ENCODE measurements around the gene PKM.

Gene PKM

DNA sequence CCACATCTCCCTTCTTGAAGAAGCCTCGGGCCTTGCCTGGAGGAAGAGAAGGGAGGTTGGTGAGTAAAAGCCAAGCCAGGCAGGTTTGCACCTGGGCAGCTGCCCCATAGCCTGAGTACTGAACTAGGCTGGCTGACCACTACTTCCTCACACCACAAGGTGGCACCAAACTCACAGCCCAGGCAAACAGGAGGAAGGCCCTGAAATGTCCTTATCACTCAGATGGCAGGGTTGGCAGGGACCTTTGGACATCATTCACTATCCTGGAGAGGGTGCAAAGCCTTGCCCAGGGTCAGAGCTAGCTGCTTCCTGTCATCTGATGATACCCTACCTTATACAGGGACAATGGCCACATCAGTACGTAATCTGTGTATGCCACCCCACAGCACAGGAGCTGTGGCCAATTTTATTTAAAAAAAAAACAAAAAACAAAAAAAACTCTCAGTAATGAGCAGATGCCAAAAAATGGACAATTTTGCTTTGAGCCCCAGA lies 31.2 kb downstream of the PKM start:
- peak; percentile 63 to 68 for DNase-seq

DNA sequence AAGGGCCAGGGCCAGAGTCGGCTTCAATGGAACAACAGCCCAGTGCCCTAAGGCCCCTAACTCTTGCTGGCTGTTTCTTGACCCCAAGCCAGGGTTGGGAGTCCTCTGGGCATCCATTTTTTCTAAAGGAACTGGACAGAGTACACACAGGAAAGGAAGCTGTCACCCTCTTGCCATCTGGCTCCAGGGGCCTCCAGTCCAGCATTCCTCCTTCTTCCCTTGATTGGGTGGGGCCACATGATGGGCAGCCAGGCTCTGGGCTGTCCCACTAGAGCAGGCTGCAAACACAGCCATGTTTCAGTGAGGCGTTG lies 31.8 kb downstream of the PKM start:
- DNase-seq: no peak

DNA sequence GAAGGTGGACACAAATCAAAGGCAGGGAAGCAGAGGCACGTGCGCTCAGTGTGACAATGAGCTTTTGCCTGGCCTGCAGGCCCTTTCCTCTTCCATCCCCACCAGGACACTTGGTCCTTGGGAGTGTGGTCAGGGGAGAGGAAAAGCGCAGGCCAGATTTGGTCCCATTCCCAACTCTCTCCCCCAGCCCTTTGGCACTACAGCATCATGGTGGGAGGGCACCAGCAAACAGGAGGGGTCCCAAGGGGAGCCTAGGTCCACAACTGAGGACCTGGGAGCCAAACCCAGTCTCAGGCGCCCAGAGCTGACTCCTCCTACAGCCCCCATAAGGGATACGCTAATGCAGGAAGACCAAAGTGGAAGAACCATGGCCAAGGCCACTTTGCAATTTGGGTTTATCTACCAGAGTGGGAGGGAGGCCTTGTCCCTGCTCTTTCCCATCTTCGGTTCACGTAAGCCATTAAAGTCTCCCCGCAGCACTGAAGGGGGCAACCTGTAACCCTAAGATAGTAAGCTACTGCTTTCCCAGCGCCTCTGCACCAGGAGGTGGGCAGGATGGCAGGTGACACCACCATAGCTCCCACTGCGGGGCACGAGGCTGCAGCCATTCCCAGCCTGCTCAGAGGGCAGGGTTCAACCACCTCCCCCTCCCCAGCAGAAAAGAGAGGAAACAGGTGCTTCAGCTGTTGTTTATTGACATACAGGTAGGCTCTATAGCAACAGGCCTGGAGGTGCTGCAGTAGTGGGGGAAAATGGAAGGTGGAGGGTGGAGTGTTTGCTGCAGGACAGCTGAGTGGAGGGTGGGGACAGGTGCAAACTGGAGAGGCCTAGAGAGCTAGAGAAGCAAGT lies 32.4 kb downstream of the PKM start:
- DNase-seq: peak; percentile 15 to 36

DNA sequence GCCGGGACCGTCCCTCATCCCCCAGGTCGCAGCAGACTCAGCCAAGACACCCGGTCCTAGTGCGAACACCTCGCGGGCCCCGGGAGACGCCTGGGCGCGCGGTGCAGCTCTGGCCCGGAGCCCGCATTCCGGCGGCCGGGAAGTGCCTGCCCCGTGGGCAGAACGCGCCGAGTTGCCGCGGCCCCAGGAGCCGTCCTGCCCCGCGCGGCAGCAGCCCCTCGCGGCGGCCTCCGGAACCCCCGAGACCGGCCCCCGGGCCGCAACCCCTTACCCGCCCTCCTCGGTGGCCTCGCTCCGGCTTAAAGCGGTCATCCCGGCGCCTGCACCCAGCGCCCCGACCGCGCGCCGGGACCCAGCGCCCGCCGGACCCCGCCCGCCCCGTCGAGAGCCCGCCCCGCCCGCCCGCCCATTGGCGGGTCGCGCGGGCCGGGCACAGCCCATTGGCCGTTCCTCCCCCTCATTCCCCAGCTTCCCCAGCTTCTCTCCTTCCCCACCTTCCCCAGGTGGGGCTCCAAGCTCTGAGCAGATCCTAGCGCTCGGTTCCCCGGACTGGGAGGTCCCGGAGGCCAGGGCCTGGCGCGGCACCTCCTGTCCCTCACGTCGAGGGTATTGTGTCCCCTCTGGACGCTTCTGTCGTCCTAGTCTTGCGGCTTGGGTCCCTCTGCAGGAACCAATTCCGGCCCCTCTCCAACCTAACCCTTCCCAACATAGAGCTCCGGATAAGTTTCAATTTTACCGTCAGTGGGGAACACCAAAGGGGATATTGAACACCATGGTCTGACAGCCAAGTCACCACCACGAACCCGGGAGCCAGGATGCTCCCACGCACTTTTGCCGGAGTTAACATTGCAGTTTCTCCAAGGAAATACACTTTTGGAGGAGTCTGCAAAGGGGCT lies 33.3 kb downstream of the PKM start, which contains the start of gene GRAMD2A:
TSS of gene GRAMD2A (minus strand) at position 328 of the 896 bp plus-strand sequence.
- no peak for DNase-seq

DNA sequence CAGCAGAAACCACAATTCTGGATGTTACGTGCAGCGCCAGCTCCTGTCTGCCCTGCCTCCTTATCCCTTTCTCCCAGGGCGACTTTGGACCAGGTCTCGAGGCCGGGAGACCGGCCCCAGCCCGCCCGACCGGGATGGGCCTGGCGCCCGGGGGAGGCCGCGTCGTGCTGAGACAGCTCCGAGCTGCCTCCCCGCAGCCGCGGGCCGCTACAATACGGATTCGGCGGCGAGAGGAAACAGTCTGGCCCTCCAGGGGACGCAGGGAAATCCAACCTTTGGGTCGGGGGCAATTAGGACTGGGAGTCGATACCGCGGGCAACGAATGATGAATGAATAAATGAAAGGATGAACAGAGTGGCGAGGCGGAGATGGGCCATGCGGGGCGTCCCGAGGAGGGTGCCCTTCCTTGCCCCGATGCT lies 33.9 kb downstream of the PKM start:
- DNase-seq: no peak

DNA sequence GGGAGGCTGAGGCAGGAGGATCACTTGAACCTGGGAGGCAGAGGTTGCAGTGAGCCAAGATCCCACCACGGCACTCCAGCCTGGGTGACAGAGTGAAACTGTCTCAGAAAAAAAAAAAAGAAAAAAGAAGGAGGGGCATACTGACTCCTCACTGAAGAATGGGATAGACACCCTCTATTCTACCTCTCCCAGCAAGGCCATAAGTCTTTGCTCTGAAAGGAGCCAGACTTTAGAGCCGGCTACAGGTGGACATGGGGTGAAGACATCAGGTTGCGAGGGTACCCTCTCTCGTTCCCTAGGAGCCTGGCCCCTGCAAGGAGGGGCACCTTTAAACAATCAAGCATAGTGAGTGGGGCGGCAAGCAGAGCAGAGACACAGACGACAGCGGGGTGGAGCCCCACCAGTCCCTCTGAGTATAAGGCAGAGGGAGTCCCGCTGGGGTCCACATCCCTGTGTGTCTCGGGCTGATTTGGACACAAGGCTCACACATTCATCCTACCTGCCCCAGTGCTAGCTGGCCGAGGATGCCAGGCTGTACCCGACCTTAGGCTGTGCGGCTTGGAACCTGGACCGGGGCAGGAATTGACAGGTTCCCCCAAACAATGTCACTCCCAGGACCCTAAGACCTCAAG lies 34.5 kb downstream of the PKM start:
- DNase-seq: no peak

DNA sequence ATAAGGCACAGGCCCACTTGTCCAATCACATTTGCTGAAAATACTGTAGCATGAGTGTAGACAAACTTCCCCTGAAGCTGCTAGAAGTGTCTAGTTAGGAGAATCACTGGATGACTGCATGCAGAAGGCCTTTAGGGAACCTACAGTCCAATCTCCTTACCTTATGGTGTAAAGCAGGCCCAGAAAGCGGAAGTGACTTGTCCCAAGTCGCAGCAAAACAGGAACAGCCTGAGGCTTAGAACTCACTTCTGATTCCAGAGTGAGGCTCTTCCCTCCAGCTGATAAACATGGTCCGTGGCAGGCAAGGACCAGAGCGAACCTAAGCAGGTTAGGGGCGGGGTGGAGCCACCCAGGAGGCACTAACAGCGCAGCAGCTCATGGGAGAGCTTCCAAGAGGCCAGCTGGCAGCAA lies 35.9 kb downstream of the PKM start:
- DNase-seq: no peak

DNA sequence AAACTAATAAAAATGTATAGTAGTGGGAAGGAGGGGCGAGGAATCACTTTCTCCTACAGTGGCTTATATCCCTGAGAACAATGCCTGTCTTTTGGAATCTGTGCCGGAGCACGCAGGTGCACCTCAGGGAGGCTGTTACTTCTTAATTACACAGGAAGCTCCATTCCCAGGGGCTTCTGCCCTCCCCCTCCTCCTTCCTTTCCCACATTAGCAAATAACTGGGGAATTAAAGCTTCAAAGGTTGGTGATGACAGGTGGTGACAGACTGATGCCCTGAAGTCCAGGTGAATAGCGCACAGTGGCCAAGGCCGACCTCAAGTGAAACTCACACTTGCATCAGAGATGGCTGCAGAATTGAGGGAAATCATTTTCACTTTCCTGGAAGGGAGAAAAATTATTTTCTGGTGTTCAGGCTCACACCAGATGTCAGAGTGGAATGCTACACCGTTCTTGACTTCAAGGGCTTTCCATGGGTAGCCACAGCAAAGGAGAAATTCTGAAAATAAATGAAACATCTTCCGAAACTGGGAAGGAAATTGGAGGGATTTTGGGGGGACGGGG lies 37.1 kb downstream of the PKM start:
- no peak for DNase-seq

DNA sequence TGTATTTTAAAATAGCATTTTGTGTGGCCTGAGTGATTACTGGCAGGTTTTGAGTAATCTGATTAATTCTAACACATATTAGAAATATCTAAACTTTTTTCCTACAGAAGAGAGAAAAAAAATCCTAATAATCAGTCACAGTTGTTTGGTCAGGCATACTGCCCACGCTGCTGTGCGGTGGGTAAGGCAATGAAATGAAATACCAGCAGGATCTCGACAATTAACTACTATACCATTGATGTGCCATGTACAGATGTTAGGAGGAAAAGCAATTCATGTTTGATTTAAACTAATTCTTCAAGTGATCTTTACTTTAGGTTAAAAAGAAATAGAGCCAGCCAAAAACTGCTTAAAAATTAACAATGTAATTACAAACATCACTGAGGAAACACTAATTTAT lies 38.6 kb downstream of the PKM start:
- no peak for DNase-seq

DNA sequence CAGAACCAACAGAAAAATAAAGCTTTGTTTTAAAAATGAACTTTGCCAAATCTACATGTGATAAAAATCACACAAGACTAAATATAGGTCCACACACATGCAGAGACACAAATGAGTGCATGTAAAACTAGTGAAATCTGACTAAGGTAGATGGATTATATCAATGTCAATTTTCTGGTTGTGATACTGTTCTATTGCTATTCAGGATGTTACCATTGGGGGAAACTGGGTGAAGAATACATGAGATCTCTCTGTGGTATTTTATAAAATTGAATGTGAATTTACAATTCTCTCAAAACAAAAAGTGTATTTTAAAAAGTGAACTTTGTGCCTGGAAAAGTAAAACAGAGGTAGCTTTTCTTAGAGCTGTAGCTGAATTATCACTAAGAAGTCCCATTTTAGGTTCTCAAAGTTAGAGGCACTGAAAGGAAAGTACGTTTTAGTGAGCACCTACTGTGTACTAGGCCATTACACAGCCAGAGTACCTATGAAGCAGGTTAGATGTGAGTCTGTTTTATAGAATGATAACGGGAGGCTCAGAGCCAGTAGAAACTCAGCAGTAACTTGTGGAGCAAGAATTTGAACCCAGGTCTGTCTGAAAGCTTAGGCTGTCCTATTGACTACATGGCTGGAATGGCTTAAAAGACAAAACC lies 41.6 kb downstream of the PKM start:
- DNase-seq: no peak

DNA sequence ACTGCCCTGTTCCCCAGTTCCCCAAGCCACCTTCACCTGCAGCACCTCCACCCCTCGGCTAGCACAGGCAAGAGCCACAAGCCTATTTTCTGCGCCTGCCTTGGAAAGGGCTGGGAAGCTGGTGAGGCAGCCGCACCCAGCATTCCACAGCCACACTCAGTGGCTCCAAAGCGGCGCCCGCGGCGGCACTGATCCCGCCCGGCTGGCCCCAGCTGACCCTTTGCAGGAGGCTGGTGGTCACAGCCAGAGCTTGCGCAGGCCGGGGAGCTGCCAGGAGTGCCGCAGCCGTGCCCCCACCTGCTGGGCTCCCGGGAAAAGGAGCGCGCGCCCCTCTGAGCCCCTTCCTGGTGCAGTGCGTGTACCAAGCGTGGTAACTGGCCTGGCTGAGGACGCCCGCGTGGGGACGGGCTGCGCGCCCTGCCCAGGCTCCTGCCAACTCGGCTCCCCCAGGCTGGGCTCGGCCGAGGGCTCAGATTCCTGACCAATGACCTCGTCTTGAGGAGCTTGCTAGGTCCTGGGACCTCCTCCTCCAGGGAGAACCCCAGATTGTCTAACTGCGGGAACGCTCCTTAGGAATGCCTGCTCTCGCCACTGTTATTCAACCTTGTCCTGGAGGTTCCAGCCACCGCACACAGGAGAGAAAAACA lies 46.7 kb downstream of the PKM start:
- DNase-seq: no peak

DNA sequence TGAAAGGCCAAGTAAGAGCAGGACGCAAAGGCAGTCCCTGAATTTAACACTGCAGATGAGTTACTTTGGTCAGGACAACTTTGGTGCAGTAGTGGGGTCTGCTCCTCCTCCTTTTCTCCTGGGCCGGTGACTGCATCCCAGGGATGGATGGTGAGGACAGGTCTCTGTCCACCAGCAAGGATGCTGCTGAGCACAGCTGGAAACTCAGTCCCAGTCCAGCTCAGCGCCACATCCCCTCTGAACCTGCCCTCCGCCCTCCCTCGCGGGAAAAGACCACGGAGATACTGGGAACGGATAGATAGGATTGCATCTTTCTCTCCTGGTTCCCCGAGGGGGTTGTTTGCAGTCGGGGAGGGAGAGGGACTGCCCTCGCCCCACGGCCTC lies 47.2 kb downstream of the PKM start:
- DNase-seq: no peak

DNA sequence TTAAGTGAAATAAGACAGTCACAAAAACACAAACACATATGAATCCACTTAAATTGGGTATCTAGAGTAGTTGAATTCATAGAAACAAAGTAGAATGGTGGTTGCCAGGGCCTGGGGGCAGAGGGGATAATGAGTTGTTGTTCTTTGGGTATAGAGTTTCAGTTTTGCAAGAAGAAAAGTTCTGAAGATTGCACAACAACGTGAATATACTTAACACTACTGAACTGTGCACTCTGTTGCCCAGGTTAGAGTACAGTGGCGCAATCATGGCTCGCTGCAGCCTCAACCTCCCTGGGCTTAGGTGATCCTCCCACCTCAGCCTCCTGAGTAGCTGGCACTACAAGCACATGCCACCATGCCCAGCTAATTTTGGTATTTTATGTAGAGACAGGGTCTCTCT lies 48.3 kb downstream of the PKM start:
- no peak for DNase-seq

DNA sequence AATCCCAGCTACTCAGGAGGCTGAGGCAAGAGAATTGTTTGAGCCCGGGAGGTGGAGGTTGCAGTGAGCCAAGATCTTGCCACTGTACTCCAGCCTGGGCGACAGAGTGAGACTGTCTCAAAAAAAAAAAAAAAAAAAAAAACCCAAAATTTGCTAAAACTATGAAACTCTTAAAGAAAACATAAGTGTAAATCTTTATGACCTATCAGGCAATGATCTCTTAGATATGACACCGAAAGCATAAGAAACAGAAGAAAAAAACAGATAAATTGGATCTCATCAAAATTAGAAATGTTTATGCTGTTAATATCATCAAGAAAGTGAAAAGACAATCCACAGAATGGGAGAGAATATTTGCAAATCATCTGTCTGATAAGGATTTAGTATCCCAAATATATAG lies 48.7 kb downstream of the PKM start:
- no peak for DNase-seq

DNA sequence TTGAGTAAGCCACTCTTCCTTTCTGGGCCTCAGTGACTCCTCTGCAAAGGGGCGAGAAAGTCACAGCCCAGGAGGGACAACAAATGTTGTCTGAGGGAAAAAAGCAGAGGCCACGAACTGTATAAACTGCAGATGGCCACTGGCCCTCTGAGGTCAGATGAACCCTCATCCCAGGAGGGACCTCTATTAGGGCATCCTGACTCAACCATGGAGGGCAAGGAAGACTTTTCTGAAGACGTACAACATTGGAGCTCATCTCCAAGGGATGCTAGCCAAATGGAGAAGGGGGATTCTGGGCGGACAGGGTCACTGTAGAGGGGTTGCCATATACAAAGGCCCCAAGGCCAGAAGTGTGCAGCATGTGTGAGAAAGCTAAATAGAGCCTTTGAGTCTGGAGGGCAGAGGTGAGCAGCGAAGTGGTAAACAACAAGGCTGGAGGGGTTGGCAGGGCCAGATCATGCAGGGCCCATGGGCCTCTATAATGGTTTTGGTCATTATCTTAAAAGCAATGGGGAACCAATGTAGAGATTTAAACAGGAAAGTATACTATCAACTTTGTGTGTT lies 50.1 kb downstream of the PKM start:
- DNase-seq: no peak

DNA sequence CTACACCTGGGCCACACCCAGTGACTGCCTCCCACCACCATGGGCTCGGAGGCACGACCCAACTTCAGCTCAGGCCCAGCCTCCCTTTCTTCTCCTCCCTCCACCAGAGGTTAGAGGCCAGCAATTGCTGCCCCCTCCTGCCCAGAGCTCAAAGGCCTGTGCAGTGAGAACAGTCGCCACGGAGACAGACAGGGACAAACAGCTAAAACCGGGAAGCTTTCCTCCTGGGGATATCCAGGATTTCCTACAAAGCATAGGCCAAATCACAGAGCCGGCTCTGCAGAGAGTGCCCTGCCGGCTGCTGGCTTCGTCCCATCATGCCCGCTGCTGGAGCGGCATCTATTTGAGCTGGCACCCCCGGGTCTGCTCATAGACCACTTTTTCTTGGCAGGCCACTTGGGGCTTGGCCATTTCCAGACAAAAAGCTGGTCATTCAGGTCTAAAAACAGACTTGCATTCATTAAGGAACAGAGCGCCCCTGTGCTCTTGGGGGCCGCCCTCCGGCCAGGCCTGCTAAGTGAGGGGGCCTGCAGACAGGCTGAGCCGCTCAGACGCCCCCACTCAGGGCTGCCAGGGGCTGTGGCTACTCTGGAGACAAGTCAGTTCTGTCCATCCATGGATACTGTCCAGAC lies 50.9 kb downstream of the PKM start:
- no peak for DNase-seq

DNA sequence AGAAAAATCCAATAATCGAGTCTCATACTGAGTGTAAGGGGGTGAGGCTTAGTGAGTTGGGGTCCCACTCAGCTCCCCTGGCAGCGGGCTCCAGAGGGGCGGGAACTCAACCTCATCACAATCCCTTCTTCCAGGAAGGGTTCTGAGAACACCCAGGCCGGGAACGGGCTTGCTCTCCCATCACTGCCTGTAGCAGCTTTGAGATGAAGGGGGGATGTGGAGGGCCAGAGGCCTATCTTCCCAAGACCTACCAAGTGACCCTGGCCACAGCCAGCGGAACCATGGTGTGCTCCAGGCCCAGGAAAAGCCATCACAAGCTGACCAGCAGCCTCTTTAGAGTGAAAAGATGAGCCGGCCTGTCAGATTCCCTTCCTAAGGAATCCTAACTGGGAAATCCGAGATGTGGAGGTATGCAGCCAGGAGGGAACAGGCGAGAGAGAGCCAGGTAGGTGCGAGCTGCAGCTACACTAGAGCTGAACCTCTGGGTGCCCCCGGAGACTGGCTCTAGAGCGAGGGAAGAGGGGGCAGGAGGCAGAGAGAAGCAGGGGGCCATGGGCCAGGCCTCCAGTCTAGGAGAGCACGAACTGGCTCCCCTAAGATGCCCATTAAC lies 51.9 kb downstream of the PKM start:
- no peak for DNase-seq

DNA sequence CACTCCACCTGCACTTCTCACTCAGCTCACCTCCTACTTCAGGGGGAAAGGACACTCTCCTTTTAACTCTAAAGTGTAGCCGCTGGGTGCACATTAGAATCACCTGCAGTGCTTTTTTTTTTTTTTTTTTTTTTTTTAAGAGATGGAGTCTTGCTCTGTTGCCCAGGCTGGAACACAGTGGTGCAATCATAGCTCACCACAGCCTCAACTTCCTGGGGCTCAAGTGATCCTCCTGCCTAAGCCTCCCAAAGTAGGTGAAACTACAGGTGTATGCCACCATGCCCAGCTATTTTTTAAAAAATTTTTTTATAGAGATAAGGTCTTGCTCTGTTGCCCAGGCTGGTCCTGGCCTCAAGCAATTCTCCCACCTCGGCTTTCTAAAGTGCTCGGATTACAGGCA lies 54.2 kb downstream of the PKM start:
- no peak for DNase-seq

DNA sequence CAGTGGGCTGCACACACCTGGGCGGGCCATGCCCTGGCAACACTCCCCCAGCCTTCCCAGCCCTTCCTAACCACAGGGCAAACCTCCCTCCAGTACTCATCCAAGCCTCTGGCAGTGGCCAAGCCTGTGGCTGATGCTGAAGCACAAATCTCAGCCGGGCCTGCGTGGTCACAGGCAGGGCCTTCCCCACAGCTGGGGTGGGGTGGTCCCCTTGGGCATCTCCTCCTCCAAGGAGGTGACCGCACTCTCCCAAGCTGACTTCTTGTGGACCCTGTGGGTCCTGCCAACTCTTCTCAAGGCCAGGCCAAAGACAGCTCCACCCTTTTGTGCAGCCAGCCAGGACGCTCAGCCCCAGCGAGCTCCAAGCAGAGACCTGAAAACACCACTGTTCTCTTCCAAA lies 54.8 kb downstream of the PKM start:
- no peak for DNase-seq

DNA sequence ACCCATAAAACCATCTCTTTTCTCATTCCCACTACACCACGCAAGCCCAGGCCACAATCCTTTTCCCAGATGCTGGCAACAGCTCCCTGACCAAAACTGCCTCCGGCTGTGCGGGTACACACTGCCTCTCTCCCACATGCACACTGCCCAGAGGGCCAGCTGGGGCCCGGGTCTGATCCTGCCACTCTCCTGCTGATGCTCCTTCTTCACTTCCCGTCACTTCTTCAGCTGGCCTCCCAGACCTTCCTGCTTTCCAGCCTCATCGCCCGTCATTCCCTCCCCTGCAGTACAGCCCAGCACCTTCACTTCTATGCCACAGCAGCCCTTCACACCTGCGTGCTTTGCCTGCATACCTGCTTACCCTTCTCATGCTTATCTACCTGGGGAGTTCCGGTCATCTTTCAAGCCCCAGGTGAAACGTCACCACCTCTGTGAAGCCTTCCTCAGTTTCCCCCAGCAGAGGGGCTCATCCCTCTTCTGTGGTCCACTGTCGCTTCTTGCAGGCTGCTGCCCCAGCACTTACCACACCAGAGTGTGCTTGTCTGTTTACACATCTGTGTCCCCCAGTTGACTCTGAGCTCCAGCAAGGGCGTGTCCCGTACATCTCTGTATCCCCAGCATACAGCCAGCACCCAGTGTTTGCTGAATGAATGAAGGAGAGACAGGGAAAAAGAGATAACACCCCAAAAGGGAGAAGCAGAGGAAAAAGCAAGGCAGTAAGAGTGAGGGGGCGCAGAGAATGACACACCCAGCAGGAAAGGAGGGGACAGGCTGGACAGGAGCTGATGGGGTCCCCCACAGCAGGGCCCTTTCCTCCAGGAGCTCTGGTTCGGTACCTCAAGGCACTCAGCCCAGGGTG lies 55.6 kb downstream of the PKM start:
- DNase-seq: no peak
